ENCODE measurements around the gene FGFR3. TPM values are rescaled to one million over a fixed set of nuclear protein-coding genes. Genes with fewer than 3 reads are reported as not detected.

The FGFR3 gene
- polyA plus RNA-seq, 1 of the 3 experiments (the other 2 are of a cell fraction): 1.1 TPM

DNA sequence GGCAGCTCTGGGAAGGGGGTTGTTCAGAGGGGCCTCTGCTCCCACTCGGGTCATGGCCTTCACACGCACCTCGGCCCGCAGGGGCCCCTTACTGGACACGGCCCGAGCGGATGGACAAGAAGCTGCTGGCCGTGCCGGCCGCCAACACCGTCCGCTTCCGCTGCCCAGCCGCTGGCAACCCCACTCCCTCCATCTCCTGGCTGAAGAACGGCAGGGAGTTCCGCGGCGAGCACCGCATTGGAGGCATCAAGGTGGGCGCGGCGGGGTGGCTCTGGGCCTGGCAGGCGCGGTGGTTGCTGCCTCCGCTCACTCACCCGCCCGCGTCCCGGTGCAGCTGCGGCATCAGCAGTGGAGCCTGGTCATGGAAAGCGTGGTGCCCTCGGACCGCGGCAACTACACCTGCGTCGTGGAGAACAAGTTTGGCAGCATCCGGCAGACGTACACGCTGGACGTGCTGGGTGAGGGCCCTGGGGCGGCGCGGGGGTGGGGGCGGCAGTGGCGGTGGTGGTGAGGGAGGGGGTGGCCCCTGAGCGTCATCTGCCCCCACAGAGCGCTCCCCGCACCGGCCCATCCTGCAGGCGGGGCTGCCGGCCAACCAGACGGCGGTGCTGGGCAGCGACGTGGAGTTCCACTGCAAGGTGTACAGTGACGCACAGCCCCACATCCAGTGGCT, 8.3 kb downstream of the FGFR3 start:
- ChIA-PET POLR2A (no interaction called here), CTCF (interaction anchor here (0.7 to 4.9 kb wide), 4 partner anchors 9 to 108 kb away, joined by 3 to 35 read pairs (median 7); no protein-coding TSS in a partner anchor)
- H3K9me3 ChIP-seq: no peaks in the 10 kb centered on the region
- H4K20me1 ChIP-seq (ENCODE audit: insufficient read depth): no peaks in the 10 kb centered on the region
- no peak overlapping the region for H2AFZ ChIP-seq (ENCODE audit: low read depth)
- no peaks in the 10 kb centered on the region for H3K79me2 ChIP-seq (ENCODE audit: insufficient read depth)
- H3K4me1 ChIP-seq (ENCODE audit: control insufficient read depth in 1 of 2, insufficient read depth in 2 of 2, low read depth in 1 of 2, low read length in 1 of 2): no peaks in the 10 kb centered on the region
- no peak overlapping the region for H3K4me2 ChIP-seq
- no peaks in the 10 kb centered on the region for H3K9me2 ChIP-seq
- no peaks in the 10 kb centered on the region for H3K36me3 ChIP-seq (replicated peaks in 1 of 2; ENCODE audit: control insufficient read depth in 1 of 2, insufficient read depth in 2 of 2, low read length in 1 of 2)
- H3K27me3 ChIP-seq (ENCODE audit: insufficient read depth): no peaks in the 10 kb centered on the region; the same call in 1 of the 2 replicates
- no peak for TF ChIP-seq MEF2A (IDR thresholded peaks at IDR 0.05; ENCODE audit: borderline replicate concordance, low read depth)
- no peak for TF ChIP-seq RXRA (IDR thresholded peaks at IDR 0.05; ENCODE audit: borderline replicate concordance, low read depth)
- TF ChIP-seq TEAD4 (IDR thresholded peaks at IDR 0.05; ENCODE audit: borderline replicate concordance, insufficient read depth): no peak
- TF ChIP-seq, protein P1, sequence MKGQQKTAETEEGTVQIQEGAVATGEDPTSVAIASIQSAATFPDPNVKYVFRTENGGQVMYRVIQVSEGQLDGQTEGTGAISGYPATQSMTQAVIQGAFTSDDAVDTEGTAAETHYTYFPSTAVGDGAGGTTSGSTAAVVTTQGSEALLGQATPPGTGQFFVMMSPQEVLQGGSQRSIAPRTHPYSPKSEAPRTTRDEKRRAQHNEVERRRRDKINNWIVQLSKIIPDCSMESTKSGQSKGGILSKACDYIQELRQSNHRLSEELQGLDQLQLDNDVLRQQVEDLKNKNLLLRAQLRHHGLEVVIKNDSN (IDR thresholded peaks at IDR 0.05; ENCODE audit: borderline replicate concordance, low read depth): no peak
- no peak for TF ChIP-seq NFIC (IDR thresholded peaks at IDR 0.05; ENCODE audit: borderline replicate concordance)
- TF ChIP-seq EP300 (IDR thresholded peaks at IDR 0.05; ENCODE audit: borderline replicate concordance in 1 of 2, low read depth in 1 of 2, low read length in 1 of 2): no peak
- no peak for TF ChIP-seq SIN3A (IDR thresholded peaks at IDR 0.05; ENCODE audit: borderline replicate concordance, low read depth, low read length)
- no peaks in the 10 kb centered on the region for H3F3A ChIP-seq (replicated peaks; ENCODE audit: insufficient read depth)
- no peak overlapping the region for H3K9ac ChIP-seq
- WGBS (ENCODE audit: low lambda C conversion rate): 93% methylated on average over 36 of the region's 56 CpGs
- no peak for DNase-seq
- no peak overlapping the region for H3K4me3 ChIP-seq (ENCODE audit: low read depth in 2 of 2, low read length in 1 of 2)
- no peak overlapping the region for H3K27ac ChIP-seq (ENCODE audit: low read depth in 2 of 2, low read length in 1 of 2)

DNA sequence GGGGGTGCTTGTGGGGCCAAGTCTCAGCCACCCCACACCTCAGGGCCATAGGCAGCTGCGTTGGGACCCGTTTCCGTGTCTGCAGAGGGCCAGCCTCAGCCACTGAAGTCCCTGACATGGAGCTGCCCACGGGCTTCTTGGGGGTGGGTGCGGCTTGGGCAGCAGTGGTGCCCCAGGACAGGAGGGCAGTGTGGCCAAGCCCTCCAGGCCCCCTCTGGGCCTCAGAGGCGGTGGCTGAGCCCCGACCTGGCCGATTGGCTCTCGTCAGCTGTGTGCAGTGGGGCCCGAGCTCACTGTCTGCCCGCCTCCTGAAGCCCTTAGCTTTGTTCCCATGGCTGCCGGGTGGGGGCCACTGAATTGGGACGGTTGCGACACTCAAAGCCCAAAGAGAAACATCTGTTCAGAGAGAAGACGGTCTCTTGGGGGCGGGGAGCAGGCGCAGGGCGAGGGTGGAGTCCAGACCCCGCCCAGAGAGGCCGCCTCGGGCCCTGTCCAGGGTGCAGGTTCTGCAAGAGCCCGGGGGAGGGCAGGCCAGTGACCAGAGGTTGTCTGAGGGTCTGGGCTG, 9.1 kb downstream of the FGFR3 start:
- no peaks in the 10 kb centered on the region for H3K4me1 ChIP-seq (ENCODE audit: control insufficient read depth in 1 of 2, insufficient read depth in 2 of 2, low read depth in 1 of 2, low read length in 1 of 2)
- no peak overlapping the region for H3K27ac ChIP-seq (ENCODE audit: low read depth in 2 of 2, low read length in 1 of 2)
- H3K4me2 ChIP-seq: no peak overlapping the region
- H3K4me3 ChIP-seq (ENCODE audit: low read depth in 2 of 2, low read length in 1 of 2): no peak overlapping the region
- H3K9ac ChIP-seq: no peak overlapping the region
- no peak overlapping the region for H2AFZ ChIP-seq (ENCODE audit: low read depth)
- H3K9me3 ChIP-seq: no peaks in the 10 kb centered on the region
- no peaks in the 10 kb centered on the region for H3K79me2 ChIP-seq (ENCODE audit: insufficient read depth)
- no peaks in the 10 kb centered on the region for H3K36me3 ChIP-seq (replicated peaks in 1 of 2; ENCODE audit: control insufficient read depth in 1 of 2, insufficient read depth in 2 of 2, low read length in 1 of 2)
- no peaks in the 10 kb centered on the region for H3K27me3 ChIP-seq (ENCODE audit: insufficient read depth)
- H3K9me2 ChIP-seq: no peaks in the 10 kb centered on the region
- ChIA-PET CTCF (no interaction called here), POLR2A (no interaction called here)
- DNase-seq: no peak
- no peaks in the 10 kb centered on the region for H4K20me1 ChIP-seq (ENCODE audit: insufficient read depth)
- WGBS (ENCODE audit: low lambda C conversion rate): 85% methylated on average over 11 of the region's 22 CpGs
- H3F3A ChIP-seq (replicated peaks; ENCODE audit: insufficient read depth): no peaks in the 10 kb centered on the region
- TF ChIP-seq TEAD4 (IDR thresholded peaks at IDR 0.05; ENCODE audit: borderline replicate concordance, insufficient read depth) (no peak), REST (IDR thresholded peaks at IDR 0.05; ENCODE audit: low read depth, low read length) (no peak), JUND (IDR thresholded peaks at IDR 0.05) (no peak), FOXM1 (IDR thresholded peaks at IDR 0.05; ENCODE audit: low read depth) (no peak), ZBTB33 (IDR thresholded peaks at IDR 0.05; ENCODE audit: borderline replicate concordance, low read depth) (no peak), GABPA (IDR thresholded peaks at IDR 0.05; ENCODE audit: low read depth) (no peak), SMC3 (IDR thresholded peaks at IDR 0.05; ENCODE audit: low read depth, low read length) (no peak), YY1 (IDR thresholded peaks at IDR 0.05; ENCODE audit: low read depth) (no peak), FOSL2 (IDR thresholded peaks at IDR 0.05; ENCODE audit: borderline replicate concordance, low read depth) (no peak), NFIC (IDR thresholded peaks at IDR 0.05; ENCODE audit: borderline replicate concordance) (no peak), POLR2AphosphoS5 (IDR thresholded peaks at IDR 0.05; ENCODE audit: low read depth, low read length) (no peak), FOXJ3 (CRISPR knock-in tag; IDR thresholded peaks at IDR 0.05) (no peak), TCF12 (IDR thresholded peaks at IDR 0.05) (no peak)
- TF ChIP-seq, protein P2, sequence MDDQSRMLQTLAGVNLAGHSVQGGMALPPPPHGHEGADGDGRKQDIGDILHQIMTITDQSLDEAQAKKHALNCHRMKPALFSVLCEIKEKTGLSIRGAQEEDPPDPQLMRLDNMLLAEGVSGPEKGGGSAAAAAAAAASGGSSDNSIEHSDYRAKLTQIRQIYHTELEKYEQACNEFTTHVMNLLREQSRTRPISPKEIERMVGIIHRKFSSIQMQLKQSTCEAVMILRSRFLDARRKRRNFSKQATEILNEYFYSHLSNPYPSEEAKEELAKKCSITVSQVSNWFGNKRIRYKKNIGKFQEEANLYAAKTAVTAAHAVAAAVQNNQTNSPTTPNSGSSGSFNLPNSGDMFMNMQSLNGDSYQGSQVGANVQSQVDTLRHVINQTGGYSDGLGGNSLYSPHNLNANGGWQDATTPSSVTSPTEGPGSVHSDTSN (IDR thresholded peaks at IDR 0.05): no peak

Measured in SK-N-SH (cell line).